ENCODE measurements around the gene TMEM164. TPM values are rescaled to one million over a fixed set of nuclear protein-coding genes. Genes with fewer than 3 reads are reported as not detected.

TMEM164 gene
- total RNA-seq, 6 experiments from 2014 or later = 1.3 to 7.9 (median 2.8) TPM

DNA sequence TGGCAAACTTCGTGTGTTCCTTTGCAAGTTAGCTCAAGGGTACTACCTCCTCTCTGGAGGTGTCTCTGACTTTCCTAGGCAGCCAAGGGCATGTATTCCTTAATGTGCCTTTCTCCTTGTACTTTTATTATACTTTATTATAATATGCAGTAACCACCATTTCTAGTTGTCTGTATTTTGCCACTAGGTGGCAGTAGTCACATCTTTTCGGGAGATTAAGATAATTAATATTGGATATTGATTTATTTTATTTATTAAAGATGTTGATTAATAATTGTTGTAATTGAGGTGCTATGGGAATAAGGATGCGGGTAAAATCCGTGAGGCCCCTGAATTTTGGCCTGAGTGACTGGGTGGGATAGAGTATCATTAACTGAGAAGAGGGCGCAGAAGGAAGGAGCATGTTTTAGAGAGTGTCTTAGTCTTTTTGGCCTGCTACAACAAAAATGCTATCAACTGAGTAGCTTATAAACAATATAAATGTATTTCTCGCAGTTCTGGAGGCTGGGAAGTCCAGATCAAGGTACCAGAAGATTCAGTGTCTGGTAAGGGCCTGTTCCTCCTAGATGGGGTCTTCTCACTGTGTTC, 153.3 kb downstream of the TMEM164 start:
- Histone ChIP-seq H3K4me1 (no peaks in the 10 kb centered on the region), H3K36me3 (no peaks in the 10 kb centered on the region), H3K9me3 (no peaks in the 10 kb centered on the region), H3K27ac (no peak overlapping the region), H3K4me3 (no peak overlapping the region), H3K27me3 (no peaks in the 10 kb centered on the region)
- intact Hi-C loops (cut with DNase I) = loop anchor here in 1 of 2 donors (5.0 kb wide), 1 partner anchor 256 kb away; no protein-coding TSS in a partner anchor
- TF ChIP-seq CTCF (IDR thresholded peaks at IDR 0.05) (peak; percentile 49 to 71 (median 68)), POLR2A (IDR thresholded peaks at IDR 0.05) (no peak)
- WGBS (ENCODE audit: insufficient coverage, low coverage, low lambda C conversion rate, missing lambda C conversion rate) = 29% methylated on average over 6 of the region's 6 CpGs
- DNase-seq = no peak
- ATAC-seq = peak in 1 of 4 donors; percentile 13

DNA sequence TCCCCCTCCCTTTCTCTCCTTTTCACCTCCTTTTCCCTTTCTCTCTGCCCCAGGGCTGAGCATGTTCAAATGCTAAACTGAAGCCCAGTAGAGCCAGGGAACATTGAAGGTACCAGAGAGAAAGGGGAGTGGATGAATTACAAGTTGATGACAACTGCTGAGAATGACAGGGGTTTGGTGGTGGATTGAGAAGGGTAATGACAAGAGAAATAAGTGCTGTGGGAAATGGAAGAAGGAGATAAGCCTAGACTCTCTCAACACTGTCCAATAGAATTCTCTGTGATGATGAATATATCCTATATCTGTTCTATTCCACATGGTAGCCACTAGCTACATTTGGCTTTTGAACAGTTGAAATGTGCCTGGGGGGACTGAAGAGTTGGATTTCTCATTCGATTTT, 154.5 kb downstream of the TMEM164 start:
- H3K9me3 ChIP-seq = no peaks in the 10 kb centered on the region
- no peaks in the 10 kb centered on the region for H3K4me1 ChIP-seq
- no peak for ATAC-seq
- H3K27ac ChIP-seq = no peak overlapping the region
- H3K4me3 ChIP-seq = no peak overlapping the region
- H3K27me3 ChIP-seq = no peaks in the 10 kb centered on the region
- TF ChIP-seq CTCF (IDR thresholded peaks at IDR 0.05) (no peak), POLR2A (IDR thresholded peaks at IDR 0.05) (no peak)
- DNase-seq = no peak
- 36% methylated on average over 1 of the region's 1 CpG for WGBS (ENCODE audit: insufficient coverage, low coverage, low lambda C conversion rate, missing lambda C conversion rate)
- intact Hi-C loops (cut with DNase I) = loop anchor here in 1 of 2 donors (5.0 kb wide), 1 partner anchor 255 kb away; no protein-coding TSS in a partner anchor
- no peaks in the 10 kb centered on the region for H3K36me3 ChIP-seq

GRCh38 chrX:110159235-110159634, 156.3 kb downstream of the TMEM164 start:
- no peaks in the 10 kb centered on the region for H3K36me3 ChIP-seq
- ATAC-seq = no peak
- intact Hi-C loops (cut with DNase I) = loop anchor here in 1 of 2 donors (5.0 kb wide), 1 partner anchor 253 kb away; no protein-coding TSS in a partner anchor
- H3K4me3 ChIP-seq = no peak overlapping the region
- no peak for TF ChIP-seq POLR2A (IDR thresholded peaks at IDR 0.05)
- no peak for TF ChIP-seq CTCF (IDR thresholded peaks at IDR 0.05)
- H3K9me3 ChIP-seq = no peaks in the 10 kb centered on the region
- H3K27me3 ChIP-seq = no peaks in the 10 kb centered on the region
- no peak overlapping the region for H3K27ac ChIP-seq
- WGBS (ENCODE audit: insufficient coverage, low coverage, low lambda C conversion rate, missing lambda C conversion rate) = 43% methylated on average over 7 of the region's 7 CpGs
- H3K4me1 ChIP-seq = no peaks in the 10 kb centered on the region
- no peak for DNase-seq

GRCh38 chrX:110159865-110160264, 157.0 kb downstream of the TMEM164 start:
- TF ChIP-seq POLR2A (IDR thresholded peaks at IDR 0.05) (no peak), CTCF (IDR thresholded peaks at IDR 0.05) (no peak)
- Histone ChIP-seq H3K27ac (no peak overlapping the region), H3K36me3 (no peaks in the 10 kb centered on the region), H3K4me3 (no peak overlapping the region), H3K4me1 (no peaks in the 10 kb centered on the region), H3K9me3 (no peaks in the 10 kb centered on the region), H3K27me3 (no peaks in the 10 kb centered on the region)
- DNase-seq = no peak
- intact Hi-C loops (cut with DNase I) = loop anchor here in 1 of 2 donors (5.0 kb wide), 1 partner anchor 252 kb away; no protein-coding TSS in a partner anchor
- ATAC-seq = peak in 1 of 4 donors; percentile 13
- 42% methylated on average over 2 of the region's 2 CpGs for WGBS (ENCODE audit: insufficient coverage, low coverage, low lambda C conversion rate, missing lambda C conversion rate)

Data from right lobe of liver (tissue), 6 donors.